ENCODE results near the gene PCSK6.

GRCh38 chr15:101522091-101522490 is 32.6 kb upstream of the PCSK6 start:
- no peak for TF ChIP-seq ELF4 (IDR thresholded peaks at IDR 0.05)
- TF ChIP-seq PKNOX1 (IDR thresholded peaks at IDR 0.05) = no peak
- TF ChIP-seq L3MBTL2 (conservative IDR thresholded peaks at IDR 0.05) = no peak
- TF ChIP-seq SUZ12 (IDR thresholded peaks at IDR 0.05) = no peak
